GM21786 (cell line): ENCODE data around the gene STXBP2.
"Not testable (repeated sequence)": the region's sequence is repeated elsewhere in the genome, so short reads cannot be mapped to it uniquely, and the experiment has no call there.

Experiments
- ATAC-seq: cut with Tn5 transposase; IDR thresholded peaks from one replicate; pipeline ENCODE4 v1.9.1; 2021; ENCODE audit not compliant: unreplicated experiment

STXBP2 gene

GRCh38 chr19:7631577-7631976 lies 5.3 kb upstream of the STXBP2 start:
- no peak for ATAC-seq

- no peak for ATAC-seq
These were observed 4.3 kb upstream of the STXBP2 start for GRCh38 chr19:7632340-7633203.

- no peak for ATAC-seq
These were observed 3.2 kb upstream of the STXBP2 start, which contains the start of gene PCP2 for GRCh38 chr19:7633698-7634097. Gene PCP2, minus strand, starts transcription at chr19:7633719. Its CDS starts 262 bp downstream, at chr19:7633457.

- ATAC-seq: no peak
These were observed 1.2 kb upstream of the STXBP2 start for GRCh38 chr19:7635670-7636069.

GRCh38 chr19:7636317-7636690 lies 606 bp upstream of the STXBP2 start:
- ATAC-seq: no peak

- no peak for ATAC-seq
These were observed 705 bp downstream of the STXBP2 start for GRCh38 chr19:7637374-7638256.

GRCh38 chr19:7638802-7639465 lies 2.0 kb downstream of the STXBP2 start:
- no peak for ATAC-seq

GRCh38 chr19:7639863-7640348 lies 3.0 kb downstream of the STXBP2 start:
- ATAC-seq: no peak

- ATAC-seq: no peak
These were observed 3.9 kb downstream of the STXBP2 start for GRCh38 chr19:7640803-7641202.

GRCh38 chr19:7641290-7642276 lies 4.7 kb downstream of the STXBP2 start:
- no peak for ATAC-seq

- no peak for ATAC-seq
These were observed 5.6 kb downstream of the STXBP2 start for GRCh38 chr19:7642295-7643030.

- no peak for ATAC-seq
These were observed 6.1 kb downstream of the STXBP2 start for GRCh38 chr19:7643031-7643415.

- ATAC-seq: not testable (repeated sequence)
These were observed 7.0 kb downstream of the STXBP2 start for GRCh38 chr19:7643629-7644549.

GRCh38 chr19:7644550-7644877 lies 7.6 kb downstream of the STXBP2 start:
- no peak for ATAC-seq

GRCh38 chr19:7645163-7645562 lies 8.3 kb downstream of the STXBP2 start:
- no peak for ATAC-seq

GRCh38 chr19:7645656-7646425 lies 8.9 kb downstream of the STXBP2 start:
- ATAC-seq: no peak

- ATAC-seq: no peak
These were observed 9.5 kb downstream of the STXBP2 start for GRCh38 chr19:7646426-7646700.

- no peak for ATAC-seq
These were observed 10.2 kb downstream of the STXBP2 start for GRCh38 chr19:7647156-7647555.
